ENCODE measurements around the gene GARIN5B. TPM values are rescaled to one million over a fixed set of nuclear protein-coding genes. Genes with fewer than 3 reads are reported as not detected.

GARIN5B gene
- total RNA-seq, 1 experiment from 2014 or later = not detected

- TF ChIP-seq GABPB1 (CRISPR knock-in tag; IDR thresholded peaks at IDR 0.05) = no peak
- no peak for TF ChIP-seq NFE2L1 (CRISPR knock-in tag; IDR thresholded peaks at IDR 0.05)
These were observed 21.2 kb downstream of the GARIN5B start (continued) for GRCh38 chr19:55341595-55342531.

GRCh38 chr19:55341171-55341588 is 21.9 kb downstream of the GARIN5B start:
- ChIA-PET POLR2A (interaction anchor here (1.0 to 1.8 kb wide), 6 partner anchors 8 to 58 kb away, joined by 3 to 6 read pairs (median 4); partner anchors contain the start of gene TMEM238), CTCF (interaction anchor here (0.5 to 2.2 kb wide), 12 partner anchors 15 to 811 kb away, joined by 3 to 10 read pairs (median 4); partner anchors contain the start of genes DNAAF3, IL11 and TMEM238)
- peaks cover 17% of the 10 kb centered on the region for H3K27me3 Mint-ChIP-seq (ENCODE audit: low read depth)
- DNase-seq (ENCODE audit: low spot score) = peak; percentile 83
- H3K9me3 Mint-ChIP-seq = no peaks in the 10 kb centered on the region
- H3K4me1 Mint-ChIP-seq = peaks cover 23% of the 10 kb centered on the region
- peaks cover 28% of the 10 kb centered on the region for H3K36me3 Mint-ChIP-seq
- peak; percentile 3 for ATAC-seq
- TF ChIP-seq USF2 (CRISPR knock-in tag; IDR thresholded peaks at IDR 0.05) = no peak
- TF ChIP-seq JAZF1 (CRISPR knock-in tag; IDR thresholded peaks at IDR 0.05) = no peak
- TF ChIP-seq ELF4 (CRISPR knock-in tag; IDR thresholded peaks at IDR 0.05; ENCODE audit: low read depth) = no peak
- no peak for TF ChIP-seq PRRX2 (CRISPR knock-in tag; IDR thresholded peaks at IDR 0.05)
- no peak for TF ChIP-seq ATF6 (CRISPR knock-in tag; IDR thresholded peaks at IDR 0.05)
- TF ChIP-seq E2F1 (CRISPR knock-in tag; IDR thresholded peaks at IDR 0.05) = no peak
- no peak for TF ChIP-seq FOXP1 (CRISPR knock-in tag; IDR thresholded peaks at IDR 0.05; ENCODE audit: borderline replicate concordance)
- TF ChIP-seq SOX15 (CRISPR knock-in tag; IDR thresholded peaks at IDR 0.05) = no peak
- no peak for TF ChIP-seq ZNF671 (CRISPR knock-in tag; IDR thresholded peaks at IDR 0.05)
- TF ChIP-seq NFE2L1 (CRISPR knock-in tag; IDR thresholded peaks at IDR 0.05) = no peak
- TF ChIP-seq E2F5 (CRISPR knock-in tag; IDR thresholded peaks at IDR 0.05) = no peak
- no peak for TF ChIP-seq ZBTB21 (CRISPR knock-in tag; IDR thresholded peaks at IDR 0.05; ENCODE audit: borderline replicate concordance)
- TF ChIP-seq TEAD1 (CRISPR knock-in tag; IDR thresholded peaks at IDR 0.05) = no peak
- TF ChIP-seq CDX4 (CRISPR knock-in tag; IDR thresholded peaks at IDR 0.05; ENCODE audit: borderline replicate concordance) = no peak
- no peak for TF ChIP-seq AFF4 (CRISPR knock-in tag; IDR thresholded peaks at IDR 0.05; ENCODE audit: borderline replicate concordance)
- no peak for TF ChIP-seq USF1 (CRISPR knock-in tag; IDR thresholded peaks at IDR 0.05)
- no peak for TF ChIP-seq E2F4 (CRISPR knock-in tag; IDR thresholded peaks at IDR 0.05; ENCODE audit: borderline replicate concordance, low read depth)
- no peak for TF ChIP-seq TCF7 (CRISPR knock-in tag; IDR thresholded peaks at IDR 0.05; ENCODE audit: low read depth)
- no peak for TF ChIP-seq ZNF219 (CRISPR knock-in tag; IDR thresholded peaks at IDR 0.05; ENCODE audit: borderline replicate concordance)
- H3K27ac Mint-ChIP-seq = peak overlapping the region; percentile 90
- peak overlapping the region; percentile 83 for H3K4me3 Mint-ChIP-seq

All from WTC11 (cell line).